PC-3 (cell line): ENCODE measurements around the gene TBL3. TPM values are rescaled to one million over a fixed set of nuclear protein-coding genes. Genes with fewer than 3 reads are reported as not detected.
A peak's percentile ranks its signal among the peaks of the same experiment; 100 is the strongest.

Source experiments
- ATAC-seq: fragments of 200-7000 bp; cut with Tn5 transposase; 2 replicates; pipeline ENCODE4 v1.9.1; 2020; ENCODE audit warnings: mild to moderate bottlenecking, moderate library complexity
- BruUV-seq: library from RNA; stranded (reverse); fragments of 400-500 nt; replicated peaks from 2 replicates; lab custom pipeline; 2021; lab: Mats Ljungman, UMichigan
- CTCF ChIA-PET: fragments of 300-600 bp; sonication (Branson Sonifier 250); formaldehyde crosslinking; loops from one replicate; lab custom pipeline; 2022; ENCODE audit warnings: antibody characterized with exemption; lab: Charles Lee
- POLR2A ChIA-PET: fragments of 300-600 bp; sonication (Branson Sonifier 250); formaldehyde crosslinking; loops from one replicate; lab custom pipeline; 2022; ENCODE audit warnings: antibody characterized with exemption; ENCODE audit not compliant: unreplicated experiment; lab: Charles Lee
- DNase-seq: peaks from one replicate; pipeline ENCODE4 v3.0.0-alpha.2; 2015
- H2AFZ ChIP-seq: fragments of 300-600 bp; sonication (generic); 2 replicates; pipeline ENCODE4 v1.6.0; 2016; ENCODE audit warnings: antibody characterized with exemption, low read length
- H3F3A ChIP-seq: fragments of 300-600 bp; sonication (generic); one replicate; pipeline ENCODE4 v1.6.0; 2017; ENCODE audit warnings: antibody characterized with exemption, low read length, control low read depth, mild to moderate bottlenecking; ENCODE audit not compliant: unreplicated experiment
- H3K27ac ChIP-seq: fragments of 300-600 bp; sonication (generic); 2 replicates; pipeline ENCODE4 v1.5.1; 2016; ENCODE audit warnings: mild to moderate bottlenecking, low read length
- H3K27me3 ChIP-seq: fragments of 300-600 bp; sonication (generic); 2 replicates; pipeline ENCODE4 v1.6.1; 2016; ENCODE audit warnings: low read length, mixed read lengths
- H3K36me3 ChIP-seq: fragments of 300-600 bp; sonication (generic); 2 replicates; pipeline ENCODE4 v1.6.1; 2016; ENCODE audit warnings: low read depth, mixed run types, low read length, mixed read lengths
- H3K4me1 ChIP-seq: fragments of 300-600 bp; sonication (generic); 2 replicates; pipeline ENCODE4 v1.5.1; 2016; ENCODE audit warnings: low read length; ENCODE audit not compliant: insufficient read depth
- H3K4me2 ChIP-seq: fragments of 300-600 bp; sonication (generic); 2 replicates; pipeline ENCODE4 v1.6.0; 2016; ENCODE audit warnings: low read length
- H3K4me3 ChIP-seq: fragments of 300-600 bp; sonication (generic); 2 replicates; pipeline ENCODE4 v1.5.1; 2016; ENCODE audit warnings: mild to moderate bottlenecking, low read length, mixed read lengths
- H3K79me2 ChIP-seq: fragments of 300-600 bp; sonication (generic); 2 replicates; pipeline ENCODE4 v1.6.1; 2017; ENCODE audit warnings: low read length, mixed read lengths
- H3K9ac ChIP-seq: fragments of 300-600 bp; sonication (generic); 2 replicates; pipeline ENCODE4 v1.6.0; 2016; ENCODE audit warnings: mild to moderate bottlenecking, low read length
- H3K9me2 ChIP-seq: fragments of 300-600 bp; sonication (generic); replicated peaks from 2 replicates; pipeline ENCODE4 v1.6.1; 2016; ENCODE audit warnings: mixed run types, low read length, mixed read lengths
- H3K9me3 ChIP-seq: fragments of 300-600 bp; sonication (generic); 2 replicates; pipeline ENCODE4 v1.6.1; 2016; ENCODE audit warnings: low read length, mixed read lengths
- H4K20me1 ChIP-seq: fragments of 300-600 bp; sonication (generic); 2 replicates; pipeline ENCODE4 v1.6.1; 2016; ENCODE audit warnings: low read length, mixed read lengths
- CTCF ChIP-seq: fragments of 300-600 bp; sonication (generic); conservative IDR thresholded peaks from 2 replicates; pipeline ENCODE4 v1.5.1; 2017; ENCODE audit warnings: antibody characterized with exemption, low read depth, mild to moderate bottlenecking, low read length
- EZH2 ChIP-seq: fragments of 300-600 bp; sonication (generic); IDR thresholded peaks from one replicate; pipeline ENCODE4 v1.6.1; 2017; ENCODE audit warnings: antibody characterized with exemption, mild to moderate bottlenecking, low read length; ENCODE audit not compliant: unreplicated experiment
- EZH2phosphoT487 ChIP-seq: fragments of 300-600 bp; sonication (generic); IDR thresholded peaks from 2 replicates; pipeline ENCODE4 v1.6.1; 2018; ENCODE audit warnings: mild to moderate bottlenecking, antibody characterized with exemption, low read length, borderline replicate concordance
- intact Hi-C: fragments of 100-400 bp; cut with micrococcal nuclease; formaldehyde crosslinking; loops from 2 replicates; pipeline ENCODE4 v1.9.0; 2023
- total RNA-seq: library from RNA; depleted of rRNA; stranded (reverse); fragments of >200 nt; gene quantifications from 2 replicates; pipeline ENCODE4 v1.2.3, GENCODE V29; 2014

The TBL3 gene
- total RNA-seq, 1 experiment from 2014 or later, result 71.5 TPM

DNA sequence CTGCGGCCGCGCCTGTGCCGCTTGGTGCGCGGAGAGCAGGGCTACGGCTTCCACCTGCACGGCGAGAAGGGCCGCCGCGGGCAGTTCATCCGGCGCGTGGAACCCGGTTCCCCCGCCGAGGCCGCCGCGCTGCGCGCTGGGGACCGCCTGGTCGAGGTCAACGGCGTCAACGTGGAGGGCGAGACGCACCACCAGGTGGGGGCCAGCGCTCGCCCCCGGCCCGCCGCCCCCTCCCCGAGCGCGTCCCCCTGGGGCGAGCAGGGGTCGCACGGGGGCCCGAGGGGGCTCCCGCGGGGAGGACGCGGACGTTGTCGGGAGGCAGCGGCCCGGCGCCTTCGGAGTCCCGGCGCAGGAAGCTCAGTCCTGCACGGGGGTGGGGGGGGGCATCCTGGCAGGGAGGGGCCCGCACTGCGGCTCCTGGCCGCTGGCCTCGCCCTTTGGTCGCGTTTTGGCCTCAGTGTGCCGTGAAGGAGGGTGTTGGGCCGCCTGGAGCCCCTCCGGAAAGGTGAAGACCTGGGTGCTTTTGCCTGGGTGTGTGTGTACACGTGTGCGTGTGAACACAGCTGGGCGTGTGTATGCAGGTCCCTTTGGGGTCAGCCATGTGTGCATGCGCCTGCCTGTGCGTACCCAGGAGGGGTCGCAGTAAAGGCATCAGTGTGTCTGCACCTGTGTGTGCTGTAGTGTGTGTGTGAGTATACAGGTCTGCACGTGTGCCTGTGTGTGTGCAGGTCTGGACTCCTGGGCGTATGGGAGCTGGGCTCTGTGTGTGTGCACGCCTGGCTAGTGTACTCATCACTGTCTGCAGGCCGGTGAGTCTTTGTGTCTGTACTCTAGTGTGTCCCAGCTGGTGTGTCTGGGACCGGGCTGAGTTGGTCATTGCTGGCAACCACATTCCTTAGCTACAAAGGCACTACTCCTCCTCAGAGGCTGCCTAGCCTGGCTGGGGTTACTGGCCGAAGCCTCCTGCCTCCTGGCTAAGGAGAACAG lies 55.5 kb downstream of the TBL3 start:
- BruUV-seq, result TSS peak; percentile 61
- POLR2A ChIA-PET, result no interaction called here
- intact Hi-C loops, result no loop called here

DNA sequence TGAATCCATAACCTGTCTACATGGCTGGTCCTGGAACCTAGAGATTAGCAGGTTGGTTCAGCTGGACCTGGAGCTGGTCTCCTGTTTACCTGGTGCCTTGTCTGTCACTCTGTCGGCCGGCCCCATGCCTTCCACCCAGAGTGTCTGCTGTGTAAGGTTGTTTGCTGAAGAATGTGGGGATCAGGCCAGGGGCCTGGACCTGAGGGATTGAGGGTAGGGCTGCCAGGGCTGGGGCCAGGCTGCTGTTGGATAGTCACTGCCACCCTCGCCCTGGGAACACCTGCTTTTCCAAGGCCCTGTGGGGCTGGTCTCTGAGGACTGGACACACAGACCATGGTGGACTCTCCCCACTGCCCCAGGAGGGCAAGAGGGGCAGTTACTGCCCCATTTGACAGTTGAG lies 56.3 kb downstream of the TBL3 start:
- H4K20me1 ChIP-seq, result no peaks in the 10 kb centered on the region
- peak overlapping the region; percentile 99 for H3K4me2 ChIP-seq
- peaks cover 30% of the 10 kb centered on the region for H3K79me2 ChIP-seq
- ATAC-seq, result no peak
- no peaks in the 10 kb centered on the region for H3K27me3 ChIP-seq
- TF ChIP-seq CTCF (no peak), EZH2 (no peak), EZH2phosphoT487 (no peak)
- H3K9ac ChIP-seq, result peak overlapping the region; percentile 77
- ChIA-PET CTCF (interaction anchor here (0.7 to 1.5 kb wide), 2 partner anchors 24 to 28 kb away, joined by 3 to 4 read pairs; no protein-coding TSS in a partner anchor), POLR2A (no interaction called here)
- H3K9me3 ChIP-seq, result no peaks in the 10 kb centered on the region
- no peaks in the 10 kb centered on the region for H3F3A ChIP-seq
- no peaks in the 10 kb centered on the region for H3K9me2 ChIP-seq
- peaks cover 26% of the 10 kb centered on the region for H3K4me1 ChIP-seq
- no TSS peak for BruUV-seq
- intact Hi-C loops, result no loop called here
- H2AFZ ChIP-seq, result no peak overlapping the region
- H3K36me3 ChIP-seq, result no peaks in the 10 kb centered on the region
- peak overlapping the region; percentile 87 for H3K4me3 ChIP-seq
- no peak for DNase-seq
- H3K27ac ChIP-seq, result peak overlapping the region; percentile 56; the same call in 1 of the 2 replicates

More for the DNA sequence above, 55.5 kb downstream of the TBL3 start:
- Histone ChIP-seq H3F3A (no peaks in the 10 kb centered on the region), H3K4me3 (peak overlapping the region; percentile 87), H3K9me3 (no peaks in the 10 kb centered on the region), H3K9ac (peak overlapping the region; percentile 77), H3K9me2 (no peaks in the 10 kb centered on the region), H3K4me2 (peak overlapping the region; percentile 99), H3K79me2 (peaks cover 29% of the 10 kb centered on the region), H3K27ac (peak overlapping the region; percentile 56), H3K27me3 (no peaks in the 10 kb centered on the region), H2AFZ (0 out of 2 replicates have a peak overlapping the region, but pooled peaks have one; percentile 48), H4K20me1 (no peaks in the 10 kb centered on the region), H3K36me3 (no peaks in the 10 kb centered on the region), H3K4me1 (peaks cover 24% of the 10 kb centered on the region)
- CTCF ChIA-PET, result interaction anchor here (0.7 to 1.5 kb wide), 2 partner anchors 23 to 29 kb away, joined by 3 to 4 read pairs; no protein-coding TSS in a partner anchor
- DNase-seq (peak; percentile 43), ATAC-seq (peak; percentile 12)
- no peak for TF ChIP-seq EZH2
- TF ChIP-seq CTCF, result 0 out of 2 replicates have a peak, but pooled peaks have one; percentile 17
- TF ChIP-seq EZH2phosphoT487, result no peak
